Fibroblast of lung (primary cell): ENCODE results near the gene CPS1.

Source experiments
- EZH2 ChIP-seq: IDR thresholded peaks from 2 replicates; pipeline ENCODE4 v1.5.1; 2012; ENCODE audit warnings: low read length, control low read depth, mild to moderate bottlenecking; ENCODE audit errors: missing control alignments
- TF ChIP-seq, protein P1 (sequence below), 2 donors: IDR thresholded peaks in 1 of 2; conservative IDR thresholded peaks in 1 of 2; 1 replicate in 1 of 2; 2 replicates in 1 of 2; pipeline ENCODE4 v1.5.1; 2011 to 2012; ENCODE audit warnings: low read length in 2 of 2, control low read depth in 1 of 2, inconsistent platforms in 1 of 2, low read depth in 1 of 2, mild to moderate bottlenecking in 1 of 2

DNA sequence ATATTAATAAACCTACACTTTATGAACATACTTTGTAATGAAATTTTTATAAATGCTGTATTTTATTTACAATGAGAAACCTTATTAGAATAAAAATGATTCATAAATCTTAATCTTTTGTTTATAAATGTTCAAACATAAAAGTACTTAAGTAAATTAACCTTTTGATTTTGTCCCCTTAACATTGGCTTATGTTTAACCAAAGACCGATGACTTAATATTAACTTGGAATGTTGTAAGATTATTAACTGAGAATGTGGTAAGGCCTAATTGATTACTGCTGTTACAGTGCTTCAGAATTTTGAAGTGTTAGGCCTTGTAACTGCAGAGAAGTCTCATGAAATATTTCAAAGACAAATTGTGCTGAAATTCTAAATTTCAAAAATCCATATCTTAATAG is 5.7 kb downstream of the CPS1 start:
- TF ChIP-seq, protein P1, sequence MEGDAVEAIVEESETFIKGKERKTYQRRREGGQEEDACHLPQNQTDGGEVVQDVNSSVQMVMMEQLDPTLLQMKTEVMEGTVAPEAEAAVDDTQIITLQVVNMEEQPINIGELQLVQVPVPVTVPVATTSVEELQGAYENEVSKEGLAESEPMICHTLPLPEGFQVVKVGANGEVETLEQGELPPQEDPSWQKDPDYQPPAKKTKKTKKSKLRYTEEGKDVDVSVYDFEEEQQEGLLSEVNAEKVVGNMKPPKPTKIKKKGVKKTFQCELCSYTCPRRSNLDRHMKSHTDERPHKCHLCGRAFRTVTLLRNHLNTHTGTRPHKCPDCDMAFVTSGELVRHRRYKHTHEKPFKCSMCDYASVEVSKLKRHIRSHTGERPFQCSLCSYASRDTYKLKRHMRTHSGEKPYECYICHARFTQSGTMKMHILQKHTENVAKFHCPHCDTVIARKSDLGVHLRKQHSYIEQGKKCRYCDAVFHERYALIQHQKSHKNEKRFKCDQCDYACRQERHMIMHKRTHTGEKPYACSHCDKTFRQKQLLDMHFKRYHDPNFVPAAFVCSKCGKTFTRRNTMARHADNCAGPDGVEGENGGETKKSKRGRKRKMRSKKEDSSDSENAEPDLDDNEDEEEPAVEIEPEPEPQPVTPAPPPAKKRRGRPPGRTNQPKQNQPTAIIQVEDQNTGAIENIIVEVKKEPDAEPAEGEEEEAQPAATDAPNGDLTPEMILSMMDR (conservative IDR thresholded peaks at IDR 0.05 in 1 of 2, IDR thresholded peaks at IDR 0.05 in 1 of 2; ENCODE audit: low read depth in 1 of 2, low read length in 2 of 2), result no peak
- no peak for TF ChIP-seq EZH2
